Epithelial cell of esophagus (primary cell): ENCODE results near the gene SLC38A7.

Experiments
- DNase-seq: peaks from one replicate; pipeline ENCODE4 v3.0.0; 2010; ENCODE audit warnings: low read depth
- H3K4me3 ChIP-seq: 2 replicates; pipeline ENCODE4 v1.5.1; 2011; ENCODE audit warnings: mild to moderate bottlenecking, low read length, control low read depth
- TF ChIP-seq, protein P1 (sequence below): IDR thresholded peaks from 2 replicates; pipeline ENCODE4 v1.5.1; 2011; ENCODE audit warnings: low read depth, mild to moderate bottlenecking, low read length, control low read depth, inconsistent platforms; ENCODE audit not compliant: insufficient read depth; ENCODE audit errors: missing control alignments

SLC38A7 gene

DNA sequence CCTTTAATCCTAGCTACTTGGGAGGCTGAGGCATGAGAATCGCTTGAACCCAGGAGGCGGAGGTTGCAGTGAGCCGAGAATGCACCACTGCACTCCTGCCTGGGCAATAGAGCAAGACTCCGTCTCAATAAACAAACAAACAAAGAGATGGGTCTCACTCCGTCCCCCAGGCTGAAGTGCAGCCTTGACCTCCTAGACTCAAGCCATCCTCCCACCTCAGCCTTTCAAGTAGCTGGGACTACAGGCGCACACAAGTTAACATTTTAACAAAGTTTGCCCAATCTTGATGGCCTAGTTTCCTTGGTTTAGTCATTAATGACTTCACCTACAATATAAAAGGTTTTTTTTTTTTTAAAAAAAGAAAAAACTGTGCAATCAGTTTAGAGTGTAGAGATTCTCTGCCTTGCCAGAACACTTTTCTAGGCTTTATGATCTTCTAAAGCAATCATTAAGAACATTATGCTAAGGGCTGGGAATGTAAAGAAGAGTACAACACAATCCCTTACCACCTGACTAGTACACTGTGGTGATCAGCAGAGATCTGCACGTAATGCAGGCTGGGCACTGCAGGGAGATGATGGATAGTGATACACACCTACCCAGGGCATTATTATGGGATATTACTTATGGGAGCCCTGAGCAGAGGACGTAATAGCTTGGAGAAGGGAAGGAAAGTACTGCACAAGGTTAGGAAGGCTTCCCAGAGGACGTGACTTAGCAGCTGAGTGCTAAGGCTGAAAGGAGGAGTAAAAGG lies 42.6 kb upstream of the SLC38A7 start:
- TF ChIP-seq, protein P1, sequence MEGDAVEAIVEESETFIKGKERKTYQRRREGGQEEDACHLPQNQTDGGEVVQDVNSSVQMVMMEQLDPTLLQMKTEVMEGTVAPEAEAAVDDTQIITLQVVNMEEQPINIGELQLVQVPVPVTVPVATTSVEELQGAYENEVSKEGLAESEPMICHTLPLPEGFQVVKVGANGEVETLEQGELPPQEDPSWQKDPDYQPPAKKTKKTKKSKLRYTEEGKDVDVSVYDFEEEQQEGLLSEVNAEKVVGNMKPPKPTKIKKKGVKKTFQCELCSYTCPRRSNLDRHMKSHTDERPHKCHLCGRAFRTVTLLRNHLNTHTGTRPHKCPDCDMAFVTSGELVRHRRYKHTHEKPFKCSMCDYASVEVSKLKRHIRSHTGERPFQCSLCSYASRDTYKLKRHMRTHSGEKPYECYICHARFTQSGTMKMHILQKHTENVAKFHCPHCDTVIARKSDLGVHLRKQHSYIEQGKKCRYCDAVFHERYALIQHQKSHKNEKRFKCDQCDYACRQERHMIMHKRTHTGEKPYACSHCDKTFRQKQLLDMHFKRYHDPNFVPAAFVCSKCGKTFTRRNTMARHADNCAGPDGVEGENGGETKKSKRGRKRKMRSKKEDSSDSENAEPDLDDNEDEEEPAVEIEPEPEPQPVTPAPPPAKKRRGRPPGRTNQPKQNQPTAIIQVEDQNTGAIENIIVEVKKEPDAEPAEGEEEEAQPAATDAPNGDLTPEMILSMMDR = no peak
- DNase-seq = no peak
- H3K4me3 ChIP-seq = no peak overlapping the region

DNA sequence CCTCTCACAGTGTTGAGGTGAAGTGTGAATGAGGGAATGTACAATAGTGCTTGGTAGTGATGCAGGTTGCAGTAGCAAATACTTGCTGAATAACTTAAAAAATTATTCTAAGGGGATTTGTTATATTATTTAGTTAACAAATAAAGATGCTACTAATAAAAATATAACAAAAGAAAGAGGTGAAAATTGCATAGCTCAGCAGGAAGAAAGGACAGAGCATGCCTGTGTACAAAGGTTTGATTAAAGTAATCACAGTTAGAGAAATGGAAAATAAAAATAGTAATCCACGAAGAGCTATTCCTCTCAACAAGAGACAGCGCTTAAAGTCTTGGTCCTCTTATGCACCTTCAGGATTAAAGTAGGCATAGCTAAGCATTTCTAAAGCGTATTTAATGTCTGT lies 38.5 kb upstream of the SLC38A7 start:
- TF ChIP-seq, protein P1 = no peak
- DNase-seq = no peak
- no peak overlapping the region for H3K4me3 ChIP-seq

DNA sequence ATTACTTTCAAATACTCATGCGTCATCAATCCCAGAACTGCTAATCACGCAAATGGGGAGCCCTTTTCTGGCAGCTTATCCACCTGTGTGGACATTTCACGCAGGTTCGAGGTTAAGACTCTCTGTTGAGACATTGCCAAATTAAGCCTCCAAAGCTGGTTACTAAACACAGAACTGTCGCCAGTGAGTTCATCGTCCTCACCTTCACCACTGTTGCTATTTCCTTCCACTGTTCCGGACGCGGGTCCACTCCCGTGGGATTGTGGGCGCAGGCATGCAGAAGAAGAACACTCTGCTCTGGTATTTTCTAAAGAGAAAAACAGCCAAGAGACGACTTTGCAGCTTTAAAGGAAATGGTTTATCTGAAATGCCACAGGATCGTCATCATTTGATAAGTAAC lies 33.4 kb upstream of the SLC38A7 start:
- TF ChIP-seq, protein P1 = no peak
- no peak for DNase-seq

GRCh38 chr16:58716468-58716867 lies 31.9 kb upstream of the SLC38A7 start:
- TF ChIP-seq, protein P1 = no peak
- no peak for DNase-seq
- H3K4me3 ChIP-seq = no peak overlapping the region

More for the DNA sequence above, 33.4 kb upstream of the SLC38A7 start:
- no peak overlapping the region for H3K4me3 ChIP-seq

DNA sequence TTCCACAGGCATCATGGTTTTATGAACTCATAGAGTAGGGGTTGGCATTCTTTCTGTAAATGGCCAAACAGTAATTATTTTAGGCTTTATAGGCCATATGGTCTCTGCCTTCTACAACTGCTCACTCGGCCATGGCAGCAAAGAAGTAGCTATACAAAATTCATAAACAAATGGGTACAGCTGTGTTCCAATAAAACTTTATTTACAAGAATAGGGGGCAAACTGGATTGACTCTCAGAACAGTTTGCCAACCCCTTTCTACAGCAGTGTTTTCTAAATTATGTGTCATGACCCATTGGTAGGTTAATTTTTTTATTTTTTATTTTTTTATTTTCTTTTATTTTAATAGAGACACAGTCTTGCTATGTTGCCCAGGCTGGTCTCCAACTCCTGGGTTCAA lies 29.2 kb upstream of the SLC38A7 start:
- H3K4me3 ChIP-seq = no peak overlapping the region
- DNase-seq = no peak
- TF ChIP-seq, protein P1 = no peak

DNA sequence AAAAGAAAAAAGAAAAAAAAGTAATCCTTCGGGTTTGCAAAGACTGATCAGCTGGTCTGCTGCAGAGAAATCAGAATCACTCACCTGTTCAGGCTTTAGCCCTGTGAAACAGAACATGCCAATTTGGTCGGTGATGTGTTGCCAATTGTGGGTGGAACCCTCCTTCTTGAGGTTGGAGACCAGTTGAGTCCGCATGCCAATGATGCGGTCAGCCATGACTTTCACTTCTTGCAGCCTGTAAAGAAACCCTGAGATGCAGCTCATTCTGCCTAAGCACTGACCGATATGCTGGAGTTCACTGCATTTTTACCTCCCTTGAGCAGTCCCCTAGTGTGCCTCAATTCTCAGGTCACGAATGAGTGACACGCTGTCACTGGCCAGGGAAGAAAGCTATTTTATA lies 24.8 kb upstream of the SLC38A7 start:
- H3K4me3 ChIP-seq = no peak overlapping the region
- no peak for DNase-seq
- TF ChIP-seq, protein P1 = no peak

DNA sequence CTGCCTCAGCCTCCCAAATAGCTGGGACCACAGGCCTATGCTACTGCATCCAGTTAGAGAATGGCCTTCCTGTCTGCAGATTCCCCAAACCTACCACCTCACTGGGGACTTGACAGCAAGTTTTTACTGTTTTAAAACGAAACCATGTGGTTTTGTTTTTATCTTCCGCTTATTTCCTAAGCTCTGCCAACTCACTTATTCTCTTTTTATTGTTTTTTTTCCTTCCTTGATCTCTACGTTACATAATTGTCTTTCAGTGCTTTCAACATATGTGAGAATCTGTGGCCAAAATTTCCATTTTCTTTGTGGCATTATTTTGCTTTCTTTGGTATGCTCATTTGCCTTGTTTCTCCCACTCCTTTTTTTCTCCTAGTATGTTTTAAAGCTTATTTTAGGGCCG lies 14.6 kb upstream of the SLC38A7 start:
- TF ChIP-seq, protein P1 = no peak
- no peak overlapping the region for H3K4me3 ChIP-seq
- DNase-seq = no peak
